ENCODE measurements around the gene PRAMEF33.
"Not testable (repeated sequence)": the region's sequence is repeated elsewhere in the genome, so short reads cannot be mapped to it uniquely, and the experiment has no call there.

- TF ChIP-seq, protein P1, sequence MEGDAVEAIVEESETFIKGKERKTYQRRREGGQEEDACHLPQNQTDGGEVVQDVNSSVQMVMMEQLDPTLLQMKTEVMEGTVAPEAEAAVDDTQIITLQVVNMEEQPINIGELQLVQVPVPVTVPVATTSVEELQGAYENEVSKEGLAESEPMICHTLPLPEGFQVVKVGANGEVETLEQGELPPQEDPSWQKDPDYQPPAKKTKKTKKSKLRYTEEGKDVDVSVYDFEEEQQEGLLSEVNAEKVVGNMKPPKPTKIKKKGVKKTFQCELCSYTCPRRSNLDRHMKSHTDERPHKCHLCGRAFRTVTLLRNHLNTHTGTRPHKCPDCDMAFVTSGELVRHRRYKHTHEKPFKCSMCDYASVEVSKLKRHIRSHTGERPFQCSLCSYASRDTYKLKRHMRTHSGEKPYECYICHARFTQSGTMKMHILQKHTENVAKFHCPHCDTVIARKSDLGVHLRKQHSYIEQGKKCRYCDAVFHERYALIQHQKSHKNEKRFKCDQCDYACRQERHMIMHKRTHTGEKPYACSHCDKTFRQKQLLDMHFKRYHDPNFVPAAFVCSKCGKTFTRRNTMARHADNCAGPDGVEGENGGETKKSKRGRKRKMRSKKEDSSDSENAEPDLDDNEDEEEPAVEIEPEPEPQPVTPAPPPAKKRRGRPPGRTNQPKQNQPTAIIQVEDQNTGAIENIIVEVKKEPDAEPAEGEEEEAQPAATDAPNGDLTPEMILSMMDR (IDR thresholded peaks at IDR 0.05; ENCODE audit: insufficient read depth, low read length), result not testable (repeated sequence)
- TF ChIP-seq POLR2AphosphoS5 (IDR thresholded peaks at IDR 0.05; ENCODE audit: low read depth); SPI1 (IDR thresholded peaks at IDR 0.05; ENCODE audit: borderline replicate concordance, low read depth): not testable (repeated sequence)
These were observed 14.3 kb upstream of the PRAMEF33 start for GRCh38 chr1:13289030-13289429.
